ENCODE results near the gene MOGAT2.

Gene MOGAT2

DNA sequence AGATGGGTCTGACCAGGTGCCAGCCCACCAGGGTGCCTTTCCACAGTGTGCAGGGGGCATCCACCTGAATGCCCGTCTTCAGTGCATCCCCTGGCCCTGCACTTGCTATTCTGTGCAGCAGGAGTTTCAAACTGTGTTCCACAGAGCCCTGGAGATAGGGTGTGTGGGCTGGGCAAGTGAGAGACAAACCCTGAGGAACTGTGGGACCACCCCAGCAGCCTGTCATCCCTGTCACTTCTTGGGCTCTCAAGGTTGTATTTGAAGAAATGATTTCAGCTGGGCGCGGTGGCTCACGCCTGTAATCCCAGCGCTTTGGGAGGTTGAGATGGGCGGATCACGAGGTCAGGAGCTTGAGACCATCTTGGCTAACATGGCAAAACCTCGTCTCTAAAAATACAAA lies 44.5 kb downstream of the MOGAT2 start:
- DNase-seq (ENCODE audit: insufficient read length, low spot score) (no peak), FAIRE-seq (no peak)
- TF ChIP-seq, protein P1, sequence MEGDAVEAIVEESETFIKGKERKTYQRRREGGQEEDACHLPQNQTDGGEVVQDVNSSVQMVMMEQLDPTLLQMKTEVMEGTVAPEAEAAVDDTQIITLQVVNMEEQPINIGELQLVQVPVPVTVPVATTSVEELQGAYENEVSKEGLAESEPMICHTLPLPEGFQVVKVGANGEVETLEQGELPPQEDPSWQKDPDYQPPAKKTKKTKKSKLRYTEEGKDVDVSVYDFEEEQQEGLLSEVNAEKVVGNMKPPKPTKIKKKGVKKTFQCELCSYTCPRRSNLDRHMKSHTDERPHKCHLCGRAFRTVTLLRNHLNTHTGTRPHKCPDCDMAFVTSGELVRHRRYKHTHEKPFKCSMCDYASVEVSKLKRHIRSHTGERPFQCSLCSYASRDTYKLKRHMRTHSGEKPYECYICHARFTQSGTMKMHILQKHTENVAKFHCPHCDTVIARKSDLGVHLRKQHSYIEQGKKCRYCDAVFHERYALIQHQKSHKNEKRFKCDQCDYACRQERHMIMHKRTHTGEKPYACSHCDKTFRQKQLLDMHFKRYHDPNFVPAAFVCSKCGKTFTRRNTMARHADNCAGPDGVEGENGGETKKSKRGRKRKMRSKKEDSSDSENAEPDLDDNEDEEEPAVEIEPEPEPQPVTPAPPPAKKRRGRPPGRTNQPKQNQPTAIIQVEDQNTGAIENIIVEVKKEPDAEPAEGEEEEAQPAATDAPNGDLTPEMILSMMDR (IDR thresholded peaks at IDR 0.05; ENCODE audit: insufficient read depth, missing control alignments) = no peak

GRCh38 chr11:75762885-75763284 lies 45.2 kb downstream of the MOGAT2 start:
- no peak for FAIRE-seq
- TF ChIP-seq, protein P1 (IDR thresholded peaks at IDR 0.05; ENCODE audit: insufficient read depth, missing control alignments) = no peak
- DNase-seq (ENCODE audit: insufficient read length, low spot score) = no peak

DNA sequence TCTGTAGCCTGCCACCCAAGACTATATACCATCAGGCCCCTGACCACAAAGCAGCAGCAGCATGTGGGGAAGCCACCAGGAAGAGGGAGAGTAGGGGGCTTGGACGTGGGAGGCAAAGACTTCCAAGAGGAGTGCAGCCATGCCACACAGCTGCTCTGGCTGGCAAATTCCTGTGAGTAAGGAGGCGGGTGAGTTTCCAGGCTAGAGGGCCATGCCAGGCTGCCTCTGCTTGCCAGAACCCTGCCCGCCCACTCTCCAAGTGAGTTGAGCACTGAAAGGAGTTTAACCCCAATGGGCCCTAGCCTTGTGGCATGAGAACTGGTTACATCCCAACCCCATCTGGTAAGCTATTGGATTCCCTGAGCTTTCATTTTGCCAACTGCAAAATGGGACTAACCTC lies 46.2 kb downstream of the MOGAT2 start:
- FAIRE-seq (no peak), DNase-seq (ENCODE audit: insufficient read length, low spot score) (no peak)
- TF ChIP-seq, protein P1 (IDR thresholded peaks at IDR 0.05; ENCODE audit: insufficient read depth, missing control alignments) = no peak

GRCh38 chr11:75765116-75765515 lies 47.5 kb downstream of the MOGAT2 start:
- TF ChIP-seq, protein P1 (IDR thresholded peaks at IDR 0.05; ENCODE audit: insufficient read depth, missing control alignments) = no peak
- FAIRE-seq = no peak

DNA sequence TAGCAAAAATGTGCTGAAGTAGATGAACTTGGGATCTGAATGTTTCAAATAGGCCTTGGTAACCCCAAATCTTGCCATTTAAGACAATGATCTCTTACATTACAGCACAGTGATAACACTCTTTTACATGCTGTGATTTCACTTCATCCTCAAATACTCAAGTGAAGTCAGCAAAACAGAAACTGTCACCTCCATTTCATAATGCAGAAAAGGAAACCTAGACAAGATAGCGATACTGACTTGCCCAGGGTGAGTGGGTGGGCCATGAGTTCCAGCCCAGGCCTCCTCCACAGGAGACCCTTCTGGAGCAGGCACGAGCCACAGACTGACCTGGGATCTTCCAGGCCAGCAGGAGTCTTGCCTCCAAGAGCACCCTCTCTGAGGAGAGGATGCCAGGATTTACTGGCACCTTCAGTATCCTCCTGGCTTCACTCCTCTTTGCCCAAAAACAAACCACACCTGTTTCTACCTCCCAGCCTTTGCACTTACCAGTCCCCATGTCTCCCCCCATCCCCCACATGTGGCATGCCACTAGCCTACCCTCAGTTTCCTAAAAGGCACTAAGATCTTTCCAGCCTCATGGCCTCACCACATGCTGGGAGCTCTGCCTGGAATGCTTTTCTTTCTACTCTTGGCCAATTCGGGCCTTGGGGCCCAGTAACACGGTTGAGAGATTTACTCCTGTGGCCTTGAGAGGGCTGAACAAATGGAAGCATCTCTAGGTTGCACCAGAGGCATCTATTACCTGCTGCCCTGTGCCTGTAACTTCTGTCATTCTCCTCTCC lies 49.0 kb downstream of the MOGAT2 start:
- DNase-seq (ENCODE audit: insufficient read length, low spot score) (no peak), FAIRE-seq (no peak)
- TF ChIP-seq, protein P1 (IDR thresholded peaks at IDR 0.05; ENCODE audit: insufficient read depth, missing control alignments) = no peak

More at GRCh38 chr11:75765116-75765515, 47.5 kb downstream of the MOGAT2 start:
- no peak for DNase-seq (ENCODE audit: insufficient read length, low spot score)

DNA sequence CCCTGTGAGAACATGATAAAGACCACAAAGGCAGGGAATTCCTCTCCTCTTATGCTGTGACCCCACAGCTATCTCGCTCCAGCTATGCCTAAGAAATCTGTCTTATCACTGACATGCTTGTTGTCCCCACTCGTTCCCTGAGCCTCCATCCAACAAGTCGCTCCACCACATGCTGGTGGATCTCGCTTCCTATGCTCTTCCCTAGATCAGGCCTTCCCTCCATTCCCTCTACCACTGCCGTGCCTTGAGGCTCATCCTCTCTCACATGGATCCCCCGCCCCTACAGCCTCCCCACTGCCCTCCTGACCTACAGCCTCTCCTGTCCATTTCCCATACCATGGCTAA lies 49.6 kb downstream of the MOGAT2 start:
- TF ChIP-seq, protein P1 (IDR thresholded peaks at IDR 0.05; ENCODE audit: insufficient read depth, missing control alignments) = no peak
- DNase-seq (ENCODE audit: insufficient read length, low spot score) (no peak), FAIRE-seq (no peak)

DNA sequence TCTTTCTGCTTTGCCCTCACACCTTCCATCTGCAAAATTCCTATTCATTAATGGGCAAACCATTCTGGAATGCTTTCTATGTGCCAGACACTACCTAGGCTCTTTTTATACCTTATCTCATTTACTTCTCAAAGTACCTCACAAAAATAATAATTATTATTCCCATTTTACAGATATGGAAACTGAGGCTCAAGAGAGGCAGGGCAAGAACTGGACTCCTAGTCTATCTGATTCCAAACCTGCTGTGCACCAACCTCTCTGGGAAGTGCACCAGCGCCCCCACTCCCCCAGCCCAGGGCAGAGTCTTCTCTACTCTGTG lies 50.1 kb downstream of the MOGAT2 start:
- DNase-seq (ENCODE audit: insufficient read length, low spot score) (no peak), FAIRE-seq (no peak)
- TF ChIP-seq, protein P1 (IDR thresholded peaks at IDR 0.05; ENCODE audit: insufficient read depth, missing control alignments) = no peak

Data from D721Med (cell line).